Testis (tissue), 2 donors: ENCODE measurements around the gene TTC36.

Experiments used
- CTCF ChIP-seq, 3 experiments: fragments of 450-650 bp in 2 of 3; fragments of 200-600 bp in 1 of 3; sonication (generic) in 1 of 3; IDR thresholded peaks; one replicate each; pipeline ENCODE4 v1.5.1; 2016 to 2019; ENCODE audit warnings: antibody characterized with exemption in 3 of 3, mild to moderate bottlenecking in 2 of 3, moderate library complexity in 1 of 3
- POLR2A ChIP-seq: fragments of 450-650 bp; IDR thresholded peaks from one replicate; pipeline ENCODE4 v1.6.1; 2017; ENCODE audit warnings: antibody characterized with exemption, mild to moderate bottlenecking, moderate library complexity

DNA sequence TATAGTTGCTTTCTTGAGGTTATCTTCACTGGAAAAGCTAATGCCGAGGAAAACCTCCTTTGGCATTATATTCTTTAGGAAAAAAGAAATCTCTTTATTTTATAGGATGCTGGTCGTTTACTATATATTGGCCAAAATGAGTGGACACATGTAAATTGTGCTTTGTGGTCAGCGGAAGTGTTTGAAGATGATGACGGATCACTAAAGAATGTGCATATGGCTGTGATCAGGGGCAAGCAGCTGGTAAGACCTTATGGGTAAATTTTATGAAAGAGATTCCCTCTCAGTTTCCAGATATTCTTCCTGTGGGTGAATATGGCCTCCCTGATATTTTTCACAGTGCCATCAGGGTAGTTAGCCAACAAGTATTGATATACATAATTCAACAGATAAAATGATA is 29.4 kb upstream of the TTC36 start:
- no peak for TF ChIP-seq POLR2A
- no peak for TF ChIP-seq CTCF (IDR thresholded peaks at IDR 0.05)
